ENCODE data around the gene LRMDA. TPM values are rescaled to one million over a fixed set of nuclear protein-coding genes. Genes with fewer than 3 reads are reported as not detected.

Gene LRMDA
- total RNA-seq, 1 experiment from 2014 or later, result 4.8 TPM

DNA sequence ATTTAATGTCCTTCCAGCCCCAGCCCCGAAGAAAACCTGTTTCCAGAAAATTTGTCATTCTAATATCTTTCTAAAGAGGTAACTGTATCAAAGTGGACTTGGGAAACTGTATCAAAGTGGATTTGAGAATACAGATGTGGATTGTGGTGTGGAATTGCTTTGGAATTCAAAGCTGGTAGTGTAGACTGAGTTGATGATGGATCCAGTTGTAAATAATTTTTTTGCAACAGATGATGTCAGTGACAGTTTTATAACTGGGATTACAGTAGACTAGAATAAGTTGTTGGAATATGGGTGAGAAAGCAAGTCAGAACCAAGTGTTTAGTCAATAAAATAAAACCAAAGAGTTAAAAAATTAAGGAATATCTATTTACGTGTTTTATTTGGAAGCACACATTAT lies 202.1 kb downstream of the LRMDA start:
- no peaks in the 10 kb centered on the region for H3K79me2 ChIP-seq (ENCODE audit: insufficient read depth, low read length)
- H3K4me2 ChIP-seq (ENCODE audit: low read length), result no peak overlapping the region
- ChIA-PET RAD21 (ENCODE audit: low non-redundant PET in 1 of 2, low total read pairs in 2 of 2, uncharacterized antibody in 2 of 2, unreplicated experiment in 2 of 2) (no interaction called here), POLR2A (no interaction called here), CTCF (no interaction called here)
- ATAC-seq (no peak), DNase-seq (ENCODE audit: low read depth, low spot score) (no peak)
- no peaks in the 10 kb centered on the region for H3K9me2 ChIP-seq (ENCODE audit: insufficient read depth)
- no peak overlapping the region for H3K4me3 ChIP-seq (replicated peaks in 1 of 2; ENCODE audit: low read depth in 1 of 2, low read length in 2 of 2)
- no peaks in the 10 kb centered on the region for H3K9me3 ChIP-seq (ENCODE audit: control insufficient read depth in 1 of 2, insufficient read depth in 1 of 2, low read depth in 1 of 2, low read length in 2 of 2)
- no peaks in the 10 kb centered on the region for H3K4me1 ChIP-seq (ENCODE audit: control insufficient read depth in 1 of 2, insufficient read depth in 2 of 2, low read length in 2 of 2)
- no peak overlapping the region for H2AFZ ChIP-seq (ENCODE audit: low read depth, low read length, poor library complexity, severe bottlenecking)
- no peaks in the 10 kb centered on the region for H3K36me3 ChIP-seq (ENCODE audit: control insufficient read depth in 1 of 2, insufficient read depth in 2 of 2, low read length in 2 of 2)
- peaks cover 20% of the 10 kb centered on the region; the same call in 1 of the 2 replicates for H3K27me3 ChIP-seq (ENCODE audit: insufficient read depth, low read length)
- H3K27ac ChIP-seq (ENCODE audit: low read depth, low read length), result no peak overlapping the region
- intact Hi-C loops (cut with micrococcal nuclease), result no loop called here
- no peaks in the 10 kb centered on the region for H4K20me1 ChIP-seq (ENCODE audit: insufficient read depth)
- TF ChIP-seq, protein P1, sequence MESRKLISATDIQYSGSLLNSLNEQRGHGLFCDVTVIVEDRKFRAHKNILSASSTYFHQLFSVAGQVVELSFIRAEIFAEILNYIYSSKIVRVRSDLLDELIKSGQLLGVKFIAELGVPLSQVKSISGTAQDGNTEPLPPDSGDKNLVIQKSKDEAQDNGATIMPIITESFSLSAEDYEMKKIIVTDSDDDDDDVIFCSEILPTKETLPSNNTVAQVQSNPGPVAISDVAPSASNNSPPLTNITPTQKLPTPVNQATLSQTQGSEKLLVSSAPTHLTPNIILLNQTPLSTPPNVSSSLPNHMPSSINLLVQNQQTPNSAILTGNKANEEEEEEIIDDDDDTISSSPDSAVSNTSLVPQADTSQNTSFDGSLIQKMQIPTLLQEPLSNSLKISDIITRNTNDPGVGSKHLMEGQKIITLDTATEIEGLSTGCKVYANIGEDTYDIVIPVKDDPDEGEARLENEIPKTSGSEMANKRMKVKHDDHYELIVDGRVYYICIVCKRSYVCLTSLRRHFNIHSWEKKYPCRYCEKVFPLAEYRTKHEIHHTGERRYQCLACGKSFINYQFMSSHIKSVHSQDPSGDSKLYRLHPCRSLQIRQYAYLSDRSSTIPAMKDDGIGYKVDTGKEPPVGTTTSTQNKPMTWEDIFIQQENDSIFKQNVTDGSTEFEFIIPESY (IDR thresholded peaks at IDR 0.05; ENCODE audit: extremely low read depth, insufficient replicate concordance, low read length), result no peak
- no peak for TF ChIP-seq POLR2A (IDR thresholded peaks at IDR 0.05; ENCODE audit: borderline replicate concordance, extremely low read depth, insufficient read depth, insufficient read length)
- no peak for TF ChIP-seq SIN3A (IDR thresholded peaks at IDR 0.05; ENCODE audit: low read depth)
- TF ChIP-seq, protein P2, sequence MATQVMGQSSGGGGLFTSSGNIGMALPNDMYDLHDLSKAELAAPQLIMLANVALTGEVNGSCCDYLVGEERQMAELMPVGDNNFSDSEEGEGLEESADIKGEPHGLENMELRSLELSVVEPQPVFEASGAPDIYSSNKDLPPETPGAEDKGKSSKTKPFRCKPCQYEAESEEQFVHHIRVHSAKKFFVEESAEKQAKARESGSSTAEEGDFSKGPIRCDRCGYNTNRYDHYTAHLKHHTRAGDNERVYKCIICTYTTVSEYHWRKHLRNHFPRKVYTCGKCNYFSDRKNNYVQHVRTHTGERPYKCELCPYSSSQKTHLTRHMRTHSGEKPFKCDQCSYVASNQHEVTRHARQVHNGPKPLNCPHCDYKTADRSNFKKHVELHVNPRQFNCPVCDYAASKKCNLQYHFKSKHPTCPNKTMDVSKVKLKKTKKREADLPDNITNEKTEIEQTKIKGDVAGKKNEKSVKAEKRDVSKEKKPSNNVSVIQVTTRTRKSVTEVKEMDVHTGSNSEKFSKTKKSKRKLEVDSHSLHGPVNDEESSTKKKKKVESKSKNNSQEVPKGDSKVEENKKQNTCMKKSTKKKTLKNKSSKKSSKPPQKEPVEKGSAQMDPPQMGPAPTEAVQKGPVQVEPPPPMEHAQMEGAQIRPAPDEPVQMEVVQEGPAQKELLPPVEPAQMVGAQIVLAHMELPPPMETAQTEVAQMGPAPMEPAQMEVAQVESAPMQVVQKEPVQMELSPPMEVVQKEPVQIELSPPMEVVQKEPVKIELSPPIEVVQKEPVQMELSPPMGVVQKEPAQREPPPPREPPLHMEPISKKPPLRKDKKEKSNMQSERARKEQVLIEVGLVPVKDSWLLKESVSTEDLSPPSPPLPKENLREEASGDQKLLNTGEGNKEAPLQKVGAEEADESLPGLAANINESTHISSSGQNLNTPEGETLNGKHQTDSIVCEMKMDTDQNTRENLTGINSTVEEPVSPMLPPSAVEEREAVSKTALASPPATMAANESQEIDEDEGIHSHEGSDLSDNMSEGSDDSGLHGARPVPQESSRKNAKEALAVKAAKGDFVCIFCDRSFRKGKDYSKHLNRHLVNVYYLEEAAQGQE (IDR thresholded peaks at IDR 0.05; ENCODE audit: low read depth), result no peak
- TF ChIP-seq, protein P3, sequence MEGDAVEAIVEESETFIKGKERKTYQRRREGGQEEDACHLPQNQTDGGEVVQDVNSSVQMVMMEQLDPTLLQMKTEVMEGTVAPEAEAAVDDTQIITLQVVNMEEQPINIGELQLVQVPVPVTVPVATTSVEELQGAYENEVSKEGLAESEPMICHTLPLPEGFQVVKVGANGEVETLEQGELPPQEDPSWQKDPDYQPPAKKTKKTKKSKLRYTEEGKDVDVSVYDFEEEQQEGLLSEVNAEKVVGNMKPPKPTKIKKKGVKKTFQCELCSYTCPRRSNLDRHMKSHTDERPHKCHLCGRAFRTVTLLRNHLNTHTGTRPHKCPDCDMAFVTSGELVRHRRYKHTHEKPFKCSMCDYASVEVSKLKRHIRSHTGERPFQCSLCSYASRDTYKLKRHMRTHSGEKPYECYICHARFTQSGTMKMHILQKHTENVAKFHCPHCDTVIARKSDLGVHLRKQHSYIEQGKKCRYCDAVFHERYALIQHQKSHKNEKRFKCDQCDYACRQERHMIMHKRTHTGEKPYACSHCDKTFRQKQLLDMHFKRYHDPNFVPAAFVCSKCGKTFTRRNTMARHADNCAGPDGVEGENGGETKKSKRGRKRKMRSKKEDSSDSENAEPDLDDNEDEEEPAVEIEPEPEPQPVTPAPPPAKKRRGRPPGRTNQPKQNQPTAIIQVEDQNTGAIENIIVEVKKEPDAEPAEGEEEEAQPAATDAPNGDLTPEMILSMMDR (IDR thresholded peaks at IDR 0.05 in 2 of 3, conservative IDR thresholded peaks at IDR 0.05 in 1 of 3; ENCODE audit: borderline replicate concordance in 1 of 3, insufficient read depth in 1 of 3, low read depth in 2 of 3, low read length in 2 of 3), result no peak
- TF ChIP-seq, protein P4, sequence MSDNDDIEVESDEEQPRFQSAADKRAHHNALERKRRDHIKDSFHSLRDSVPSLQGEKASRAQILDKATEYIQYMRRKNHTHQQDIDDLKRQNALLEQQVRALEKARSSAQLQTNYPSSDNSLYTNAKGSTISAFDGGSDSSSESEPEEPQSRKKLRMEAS (IDR thresholded peaks at IDR 0.05), result no peak
- TF ChIP-seq JUND (IDR thresholded peaks at IDR 0.05), result no peak
- no peak for TF ChIP-seq POLR2AphosphoS5 (IDR thresholded peaks at IDR 0.05; ENCODE audit: low read depth, low read length)
- TF ChIP-seq EZH2phosphoT487 (IDR thresholded peaks at IDR 0.05; ENCODE audit: borderline replicate concordance), result no peak
- TF ChIP-seq ZFX (IDR thresholded peaks at IDR 0.05), result no peak
- TF ChIP-seq SP1 (IDR thresholded peaks at IDR 0.05; ENCODE audit: low read depth), result no peak
- no TSS peak for BruUV-seq (replicated peaks)
- H3K9ac ChIP-seq (ENCODE audit: low read length), result no peak overlapping the region

Data from HCT116 (cell line).